Suprapubic skin (tissue), 4 donors: Measurements from ENCODE around the gene TPRN. TPM values are rescaled to one million over a fixed set of nuclear protein-coding genes. Genes with fewer than 3 reads are reported as not detected.

Experiments
- DNase-seq, 2 donors: peaks; one replicate each; pipeline ENCODE4 v3.0.0-alpha.2; 2019; ENCODE audit warnings: low spot score in 2 of 2
- H3K27ac ChIP-seq: fragments of 200-600 bp; sonication (generic); one replicate; pipeline ENCODE4 v1.5.1; 2019
- H3K27me3 ChIP-seq: fragments of 200-600 bp; sonication (generic); one replicate; pipeline ENCODE4 v1.5.1; 2019
- H3K36me3 ChIP-seq: fragments of 200-600 bp; sonication (generic); one replicate; pipeline ENCODE4 v1.5.1; 2019
- H3K4me1 ChIP-seq: fragments of 200-600 bp; sonication (generic); one replicate; pipeline ENCODE4 v1.5.1; 2019
- H3K4me3 ChIP-seq: fragments of 200-600 bp; sonication (generic); one replicate; pipeline ENCODE4 v1.5.1; 2019; ENCODE audit warnings: mild to moderate bottlenecking
- H3K9me3 ChIP-seq: fragments of 200-600 bp; sonication (generic); one replicate; pipeline ENCODE4 v1.5.1; 2019
- CTCF ChIP-seq, 2 donors: fragments of 200-600 bp in 1 of 2; fragments of 450-650 bp in 1 of 2; sonication (generic) in 1 of 2; IDR thresholded peaks; one replicate each; pipeline ENCODE4 v1.5.1; 2016 to 2019; ENCODE audit warnings: antibody characterized with exemption in 2 of 2, mild to moderate bottlenecking in 1 of 2, moderate library complexity in 1 of 2
- EP300 ChIP-seq: sonication (generic); formaldehyde crosslinking; IDR thresholded peaks from one replicate; pipeline ENCODE4 v1.6.1; 2017; ENCODE audit warnings: antibody characterized with exemption
- POLR2A ChIP-seq, 2 donors: fragments of 450-650 bp; IDR thresholded peaks; one replicate each; pipeline ENCODE4 v1.6.1; 2017; ENCODE audit warnings: antibody characterized with exemption in 2 of 2, mild to moderate bottlenecking in 2 of 2, moderate library complexity in 2 of 2
- POLR2AphosphoS5 ChIP-seq, 3 donors: sonication (generic); formaldehyde crosslinking; IDR thresholded peaks; one replicate each; pipeline ENCODE4 v1.6.1; 2017; ENCODE audit warnings: antibody characterized with exemption in 3 of 3
- WGBS: methylation state at CpG from one replicate; pipeline ENCODE4 v1.1.5; 2018; 5-methylcytosine and 5-hydroxymethylcytosine counted together
- total RNA-seq, 4 donors: library from RNA; depleted of rRNA; stranded (reverse); fragments of >200 nt; gene quantifications; one replicate each; pipeline ENCODE4 v1.1.0, GENCODE V29; 2016

Gene TPRN
- total RNA-seq, 4 donors from 2014 or later: 12.6 to 23.6 (median 18.7) TPM

DNA sequence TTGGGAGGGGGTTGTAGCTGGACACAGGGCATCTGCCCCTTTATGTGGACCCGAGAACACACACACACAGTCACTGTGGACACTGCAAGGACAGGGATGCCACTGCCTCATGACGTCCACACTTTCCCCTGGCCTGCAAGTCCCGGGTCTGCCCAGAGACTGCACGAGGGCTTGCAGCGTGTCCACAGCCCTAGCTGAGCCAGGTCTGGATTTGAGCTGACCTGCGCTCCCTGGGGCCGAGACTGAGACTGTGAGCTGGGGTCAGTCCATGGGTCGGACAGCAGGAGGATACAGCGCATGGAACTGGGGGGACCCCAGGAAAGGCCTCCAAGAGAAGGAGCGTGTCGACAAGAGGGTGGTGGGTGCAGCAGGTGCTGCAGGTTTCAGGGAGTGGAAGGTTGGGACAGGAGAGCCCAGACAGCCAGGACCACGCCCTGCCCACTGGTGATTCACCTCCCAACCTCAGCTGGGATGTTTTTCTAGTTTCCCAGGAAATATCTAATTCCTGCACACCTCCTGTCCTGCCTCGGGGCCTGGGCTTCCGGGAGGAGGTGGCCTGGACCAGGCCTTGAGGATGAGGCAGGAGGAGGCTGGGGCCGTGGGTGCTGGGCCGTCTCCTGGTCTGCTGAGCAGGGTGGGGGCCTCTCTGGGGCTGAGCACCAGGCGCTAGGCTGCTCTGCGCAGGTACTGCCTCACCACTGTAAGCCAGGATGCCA lies 26.0 kb upstream of the TPRN start:
- no peak overlapping the region for H3K4me3 ChIP-seq
- peak overlapping the region; percentile 24 for H3K27ac ChIP-seq
- WGBS: 47% methylated on average over 18 of the region's 18 CpGs
- TF ChIP-seq EP300 (no peak), POLR2A (IDR thresholded peaks at IDR 0.05) (no peak), CTCF (IDR thresholded peaks at IDR 0.05) (no peak), POLR2AphosphoS5 (IDR thresholded peaks at IDR 0.05) (no peak)
- H3K36me3 ChIP-seq: no peaks in the 10 kb centered on the region
- H3K27me3 ChIP-seq: peaks cover 34% of the 10 kb centered on the region
- H3K4me1 ChIP-seq: peaks cover 53% of the 10 kb centered on the region
- H3K9me3 ChIP-seq: no peaks in the 10 kb centered on the region
- DNase-seq: no peak

DNA sequence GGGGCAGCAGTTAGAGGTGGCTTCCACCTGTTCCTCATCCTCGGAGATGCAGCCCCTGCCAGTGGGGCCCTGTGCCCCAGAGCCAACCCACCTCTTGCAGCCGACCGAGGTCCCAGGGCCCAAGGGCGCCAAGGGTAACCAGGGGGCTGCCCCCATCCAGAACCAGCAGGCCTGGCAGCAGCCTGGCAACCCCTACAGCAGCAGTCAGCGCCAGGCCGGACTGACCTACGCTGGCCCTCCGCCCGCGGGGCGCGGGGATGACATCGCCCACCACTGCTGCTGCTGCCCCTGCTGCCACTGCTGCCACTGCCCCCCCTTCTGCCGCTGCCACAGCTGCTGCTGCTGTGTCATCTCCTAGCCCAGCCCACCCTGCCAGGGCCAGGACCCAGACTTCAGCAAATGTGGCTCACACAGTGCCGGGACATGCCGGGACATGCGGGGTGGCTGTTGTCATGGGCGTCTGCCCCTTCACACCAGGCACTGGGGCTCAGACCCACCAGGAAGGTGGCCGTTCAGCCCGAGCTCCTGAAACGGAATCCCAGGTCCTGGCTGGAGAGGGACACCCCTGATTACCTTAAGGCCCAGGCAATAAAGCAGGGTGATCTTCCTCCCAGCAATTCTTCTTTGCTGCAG lies 25.3 kb upstream of the TPRN start:
- no peak for TF ChIP-seq POLR2AphosphoS5 (IDR thresholded peaks at IDR 0.05)
- no peak for TF ChIP-seq EP300
- no peak for TF ChIP-seq CTCF (IDR thresholded peaks at IDR 0.05)
- no peak for TF ChIP-seq POLR2A (IDR thresholded peaks at IDR 0.05)
- Histone ChIP-seq H3K4me1 (peaks cover 55% of the 10 kb centered on the region), H3K36me3 (no peaks in the 10 kb centered on the region), H3K9me3 (no peaks in the 10 kb centered on the region), H3K27ac (peak overlapping the region; percentile 24), H3K27me3 (peaks cover 27% of the 10 kb centered on the region), H3K4me3 (no peak overlapping the region)
- DNase-seq: no peak
- 79% methylated on average over 8 of the region's 21 CpGs for WGBS

DNA sequence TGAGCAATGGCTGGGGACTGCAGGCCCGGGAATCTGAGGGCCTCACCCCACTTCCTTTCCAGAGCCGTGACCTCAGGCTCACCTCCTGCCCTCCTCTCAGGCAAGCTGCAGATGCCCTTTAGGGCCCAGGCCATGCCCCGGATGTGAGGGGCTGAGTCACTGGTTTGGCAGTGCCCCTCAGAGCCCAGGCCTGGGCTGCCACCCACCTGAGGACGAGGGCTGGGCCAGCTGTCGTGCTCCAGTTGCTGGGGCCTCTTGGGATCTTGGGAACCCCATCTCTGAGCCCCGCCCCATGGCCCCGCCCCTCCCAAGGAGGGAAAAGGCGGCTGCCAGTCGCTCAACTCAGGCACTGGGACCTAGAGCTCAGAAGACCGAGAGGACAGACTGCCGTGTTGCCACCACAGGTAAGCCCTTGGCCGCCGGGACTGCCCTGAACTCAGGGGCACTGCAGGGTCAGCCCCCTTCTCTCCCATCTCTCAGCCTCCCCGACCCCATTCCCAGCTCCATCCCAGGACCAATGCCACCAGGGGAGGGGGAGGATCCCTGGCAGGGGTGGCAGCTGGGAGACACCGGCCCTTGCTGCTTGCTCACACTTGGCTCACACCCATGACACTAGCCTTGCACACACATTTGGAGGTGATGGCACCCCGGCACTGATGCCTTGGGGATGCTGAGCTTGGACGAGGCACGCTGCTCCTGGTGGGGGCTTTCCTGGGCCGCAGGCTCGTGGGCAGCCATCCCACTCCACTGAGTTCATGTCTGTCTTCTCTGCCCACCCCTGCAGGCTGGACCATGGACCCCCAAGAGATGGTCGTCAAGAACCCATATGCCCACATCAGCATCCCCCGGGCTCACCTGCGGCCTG lies 24.5 kb upstream of the TPRN start, which contains the start of gene CYSRT1:
TSS of gene CYSRT1 (plus strand) at position 345 of the 865 bp plus-strand sequence. CDS start at position 793, 448 bp downstream.
- WGBS: 30% methylated on average over 2 of the region's 23 CpGs
- H3K9me3 ChIP-seq: no peaks in the 10 kb centered on the region
- TF ChIP-seq EP300 (no peak), POLR2A (IDR thresholded peaks at IDR 0.05) (no peak), CTCF (IDR thresholded peaks at IDR 0.05) (no peak), POLR2AphosphoS5 (IDR thresholded peaks at IDR 0.05) (no peak)
- DNase-seq: no peak
- no peaks in the 10 kb centered on the region for H3K36me3 ChIP-seq
- H3K4me3 ChIP-seq: peak within 1 kb of the TSS; percentile 63
- peak within 1 kb of the TSS; percentile 85 for H3K27ac ChIP-seq
- peaks cover 20% of the 10 kb centered on the region for H3K27me3 ChIP-seq
- H3K4me1 ChIP-seq: peaks cover 55% of the 10 kb centered on the region

- H3K27me3 ChIP-seq: peaks cover 3% of the 10 kb centered on the region
- peak; percentile 99 for DNase-seq
- no peaks in the 10 kb centered on the region for H3K36me3 ChIP-seq
- H3K4me1 ChIP-seq: peaks cover 63% of the 10 kb centered on the region
- H3K4me3 ChIP-seq: peak overlapping the region; percentile 63
- peak overlapping the region; percentile 85 for H3K27ac ChIP-seq
- TF ChIP-seq EP300: no peak
- TF ChIP-seq POLR2A (IDR thresholded peaks at IDR 0.05): no peak
- TF ChIP-seq CTCF (IDR thresholded peaks at IDR 0.05): no peak
- TF ChIP-seq POLR2AphosphoS5 (IDR thresholded peaks at IDR 0.05): no peak
- 0% methylated on average over 15 of the region's 63 CpGs for WGBS
- H3K9me3 ChIP-seq: no peaks in the 10 kb centered on the region
Measured at GRCh38 chr9:137223078-137223970, 22.8 kb upstream of the TPRN start.
